GM18499 (cell line): ENCODE results near the gene PLEKHB2.
"Not testable (repeated sequence)": the region's sequence is repeated elsewhere in the genome, so short reads cannot be mapped to it uniquely, and the experiment has no call there.

Experiments used
- ATAC-seq: cut with Tn5 transposase; IDR thresholded peaks from one replicate; pipeline ENCODE4 v1.9.1; 2021; ENCODE audit warnings: moderate number of reproducible peaks; ENCODE audit not compliant: insufficient read depth, unreplicated experiment

Gene PLEKHB2

DNA sequence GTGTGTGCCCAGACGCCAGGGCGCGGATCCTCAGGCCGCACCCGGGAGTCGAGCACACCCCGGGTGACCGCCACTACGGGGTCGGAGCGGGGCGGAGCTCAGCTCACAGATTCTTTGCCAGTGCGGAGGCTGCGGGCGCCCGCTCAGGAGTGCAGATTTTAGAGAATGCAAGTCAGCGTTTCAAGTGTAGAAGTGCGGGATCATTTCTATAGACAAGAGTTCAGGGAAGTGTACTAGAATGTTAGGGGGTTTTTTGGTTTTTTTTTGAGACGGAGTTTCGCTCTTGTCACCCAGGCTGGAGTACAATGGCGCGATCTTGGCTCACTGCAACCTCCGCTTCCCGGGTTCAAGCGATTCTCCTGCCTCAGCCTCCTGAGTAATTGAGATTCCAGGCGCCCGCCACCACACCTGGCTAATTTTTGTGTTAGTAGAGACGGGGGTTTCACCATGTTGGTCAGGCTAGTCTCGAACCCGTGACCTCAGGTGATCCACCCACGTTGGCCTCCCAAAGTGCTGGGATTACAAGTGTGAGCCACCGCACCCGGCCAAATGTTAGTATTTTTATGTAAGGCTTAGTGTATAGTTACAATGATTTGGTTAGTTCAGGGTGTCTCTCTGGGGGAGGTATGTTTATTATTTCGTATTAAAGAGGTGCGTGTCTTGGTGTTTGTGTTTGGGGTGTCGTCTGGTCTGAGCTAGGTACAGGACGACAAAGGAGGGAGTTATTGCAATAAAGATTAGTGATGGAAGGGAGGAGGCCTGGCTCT is 11.3 kb upstream of the PLEKHB2 start:
- ATAC-seq, result peak; percentile 61

DNA sequence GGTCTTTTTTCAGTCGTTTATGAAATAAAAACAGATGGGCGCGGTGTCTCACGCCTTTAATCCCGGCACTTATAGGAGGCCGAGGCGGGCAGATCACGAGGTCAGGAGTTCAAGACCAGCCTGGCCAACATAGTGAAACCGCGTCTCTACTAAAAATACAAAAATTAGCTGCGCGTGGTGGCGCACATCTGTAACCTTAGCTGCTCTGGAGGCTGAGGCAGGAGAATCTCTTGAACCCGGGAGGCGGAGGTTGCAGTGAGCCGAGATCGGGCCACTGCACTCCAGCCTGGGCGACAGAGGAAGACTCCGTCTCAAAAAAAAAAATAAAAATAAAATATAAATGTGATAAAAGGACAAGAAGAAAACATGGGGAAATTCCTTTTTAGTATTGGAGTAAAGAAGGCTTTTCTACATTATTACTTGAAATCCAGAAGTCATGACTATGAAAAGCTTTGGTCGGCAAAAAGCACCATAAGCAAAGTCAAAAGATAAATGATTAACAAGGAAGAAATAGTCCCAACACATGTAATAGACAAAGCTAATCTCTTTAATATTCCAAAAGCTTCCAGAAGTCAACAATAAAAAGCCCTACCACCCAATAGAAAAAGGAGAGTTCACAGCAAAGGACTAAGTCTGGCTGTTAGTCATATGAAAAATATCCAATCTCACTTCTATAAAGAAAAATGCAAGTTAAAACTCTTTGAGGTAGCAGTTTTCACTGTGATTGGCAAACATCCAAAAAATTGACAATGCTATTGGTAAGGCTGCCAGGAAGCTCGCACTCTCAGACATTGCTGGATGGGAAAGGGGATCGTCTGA is 10.5 kb upstream of the PLEKHB2 start:
- ATAC-seq, result no peak

DNA sequence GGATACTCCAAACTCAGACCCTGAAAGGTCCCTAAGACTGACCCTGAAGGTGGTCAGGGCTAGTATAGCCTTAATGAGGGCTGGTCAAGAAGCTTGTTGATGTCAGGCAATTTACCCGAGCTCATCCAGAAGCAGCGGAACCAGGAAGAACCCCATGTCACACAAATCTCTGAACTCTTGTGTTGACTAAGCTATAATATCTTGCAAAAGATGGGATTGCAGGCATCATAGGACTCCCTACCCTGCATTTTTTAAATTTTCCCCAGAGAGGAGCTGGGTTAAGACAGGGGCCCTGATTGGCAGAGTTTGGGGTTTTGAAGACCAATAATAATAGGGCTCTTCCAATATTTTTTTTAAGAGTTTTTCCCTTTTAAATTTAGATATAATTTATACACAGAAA is 2.0 kb upstream of the PLEKHB2 start:
- no peak for ATAC-seq

DNA sequence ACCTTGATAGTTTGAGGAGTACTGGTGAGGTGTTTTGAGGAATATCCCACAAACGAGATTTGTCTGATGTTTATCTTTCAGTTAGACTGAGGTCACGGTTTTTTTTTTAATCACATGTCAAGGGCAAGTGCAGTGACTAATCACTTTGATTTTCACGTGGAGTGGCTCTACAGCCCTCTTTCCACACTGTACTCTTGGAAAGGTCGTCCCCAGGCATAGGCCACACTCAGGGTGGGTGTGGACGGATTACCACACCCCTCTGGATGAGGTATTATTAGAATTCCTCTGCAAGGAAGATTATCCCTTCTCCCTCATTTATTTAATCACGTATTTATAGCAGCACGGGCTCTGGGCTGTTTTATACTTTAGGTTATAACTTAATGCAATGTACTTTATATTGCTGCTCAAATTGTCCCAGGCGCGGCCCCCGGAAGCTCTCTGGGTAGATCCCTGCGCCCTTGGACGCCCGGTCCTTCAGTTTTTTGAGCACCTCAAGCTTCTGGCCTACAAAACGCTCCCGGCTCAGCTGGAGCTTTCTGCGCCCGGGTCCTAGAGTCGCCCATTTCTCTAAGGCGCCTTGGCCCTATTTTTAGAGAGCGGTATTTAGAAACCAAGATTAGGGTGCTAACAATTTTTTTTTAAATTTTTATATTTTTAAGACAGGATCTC is 515 bp upstream of the PLEKHB2 start:
- ATAC-seq, result peak; percentile 50

DNA sequence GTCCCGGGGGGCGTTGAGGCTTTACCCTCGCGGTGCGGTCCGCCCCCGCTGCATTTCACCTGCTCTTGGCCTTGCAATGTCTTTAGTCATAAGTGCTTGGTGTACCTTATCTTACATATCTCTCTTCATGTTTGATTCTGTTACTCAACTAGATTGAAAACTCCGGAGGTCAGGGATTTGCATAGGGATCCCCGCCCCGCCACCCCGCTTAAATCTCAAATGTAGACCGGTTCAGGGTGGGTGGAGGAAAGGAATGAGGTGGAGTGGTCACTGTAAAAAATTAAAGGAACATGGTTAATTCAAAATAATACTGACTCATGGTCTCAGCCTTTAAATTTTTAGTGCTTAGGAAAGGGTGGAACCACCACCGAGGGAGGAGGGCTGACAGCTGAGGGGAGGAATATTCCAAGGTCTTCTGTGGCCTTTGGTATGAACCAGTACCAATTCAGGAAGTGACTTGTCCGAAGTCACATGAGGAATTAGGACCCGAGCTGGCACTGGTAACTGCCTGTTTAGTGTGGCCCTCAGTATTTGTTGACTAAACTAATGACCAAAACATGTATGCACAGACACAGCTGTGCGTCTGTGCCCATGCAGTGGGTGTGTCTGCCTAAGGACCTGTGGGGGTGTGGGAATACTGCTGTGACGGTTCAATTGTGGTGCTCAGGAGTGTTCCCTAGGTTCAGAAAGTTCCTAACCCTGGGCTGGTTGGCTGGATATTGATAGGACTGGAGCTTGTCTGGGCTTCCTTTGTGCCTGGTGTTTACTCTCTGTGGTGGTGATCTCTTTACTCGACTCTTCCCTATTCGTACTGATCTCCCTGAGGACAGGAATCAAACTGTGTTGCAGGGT is 1.0 kb downstream of the PLEKHB2 start:
- ATAC-seq, result peak; percentile 28

DNA sequence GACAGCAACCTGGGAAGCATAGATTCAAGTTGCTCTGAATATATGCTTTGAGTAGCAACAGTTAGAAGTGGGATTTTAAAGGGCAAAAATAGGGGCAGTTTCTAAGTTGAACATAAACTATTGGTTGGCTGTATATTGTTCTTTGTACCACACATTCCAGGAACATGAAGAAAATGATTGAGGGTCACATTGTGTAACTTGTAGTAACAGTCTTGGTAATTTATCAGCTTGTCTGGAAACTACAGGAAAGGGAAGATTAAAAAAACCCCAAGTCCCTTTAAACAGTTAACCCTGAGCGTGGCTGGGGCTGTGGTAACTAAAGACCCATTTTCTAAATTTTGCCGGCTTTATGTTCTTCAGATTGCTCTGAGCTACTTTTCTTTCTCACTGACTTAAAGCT is 7.4 kb downstream of the PLEKHB2 start:
- ATAC-seq, result no peak

DNA sequence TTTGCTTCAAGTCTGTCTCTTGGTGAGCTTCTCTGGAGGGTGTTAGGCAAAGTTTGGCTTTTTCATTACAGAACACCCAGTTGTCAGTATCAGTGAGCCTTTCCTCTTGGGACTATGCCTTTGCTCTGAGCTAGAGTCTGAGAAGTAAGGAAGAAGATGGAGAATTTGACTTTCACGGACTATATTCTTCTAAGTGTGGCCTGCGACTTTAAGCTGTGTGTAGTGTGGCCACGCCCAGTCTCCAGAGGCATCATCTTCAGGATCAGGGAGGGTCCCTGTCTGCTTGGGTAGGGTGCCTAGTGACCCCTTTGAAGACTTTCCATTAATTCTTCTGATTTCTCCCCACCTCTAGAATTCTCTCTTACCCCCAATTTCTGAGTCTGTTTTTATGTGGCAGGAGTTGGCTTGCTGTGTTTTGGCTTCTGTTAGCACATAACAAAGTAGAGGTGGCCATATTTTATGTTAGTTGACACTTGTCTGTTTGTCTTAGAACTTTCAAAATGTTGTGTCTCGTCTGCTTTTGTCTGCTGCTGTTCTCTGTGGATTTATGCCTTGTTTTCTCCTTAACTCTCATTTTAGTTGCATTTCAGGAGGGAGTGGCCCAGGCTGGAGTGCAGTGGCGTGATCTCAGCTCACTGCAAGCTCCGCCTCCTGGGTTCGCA is 8.6 kb downstream of the PLEKHB2 start:
- no peak for ATAC-seq

DNA sequence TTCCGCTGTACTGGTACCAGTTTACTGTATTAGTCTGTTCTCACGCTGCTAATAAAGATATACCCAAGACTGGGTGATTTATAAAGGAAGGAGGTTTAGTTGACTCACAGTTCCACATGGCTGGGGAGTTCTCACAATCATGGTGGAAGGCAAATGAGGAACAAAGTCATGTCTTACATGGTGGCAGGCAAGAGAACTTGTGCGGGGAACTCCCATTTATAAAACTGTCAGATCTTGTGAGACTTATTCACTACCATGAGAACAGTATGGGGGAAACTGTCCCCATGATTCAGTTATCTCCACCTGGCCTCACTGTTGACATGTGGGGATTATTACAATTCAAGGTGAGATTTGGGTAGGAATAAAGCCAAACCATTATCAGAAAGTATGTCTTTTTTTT is 9.8 kb downstream of the PLEKHB2 start:
- not testable (repeated sequence) for ATAC-seq

DNA sequence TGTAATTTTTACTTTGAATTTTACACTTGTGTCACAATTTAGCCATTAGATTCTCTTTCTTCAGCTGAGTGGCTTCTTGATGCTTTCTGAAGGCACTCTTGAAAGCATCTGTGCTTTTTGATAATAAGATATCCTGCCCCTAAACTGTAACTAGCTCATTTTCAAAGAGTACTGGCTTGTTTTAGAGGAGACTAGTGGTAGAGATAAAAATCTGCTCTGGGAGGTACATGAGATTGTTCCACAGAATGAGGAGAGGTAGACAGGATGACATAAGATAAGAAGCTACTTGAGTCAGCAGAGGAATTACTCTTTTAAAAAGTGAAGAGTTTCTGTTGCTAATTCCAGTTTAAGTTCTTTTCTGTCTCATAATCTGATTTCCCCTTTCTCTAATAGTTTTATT is 10.6 kb downstream of the PLEKHB2 start:
- ATAC-seq, result no peak

DNA sequence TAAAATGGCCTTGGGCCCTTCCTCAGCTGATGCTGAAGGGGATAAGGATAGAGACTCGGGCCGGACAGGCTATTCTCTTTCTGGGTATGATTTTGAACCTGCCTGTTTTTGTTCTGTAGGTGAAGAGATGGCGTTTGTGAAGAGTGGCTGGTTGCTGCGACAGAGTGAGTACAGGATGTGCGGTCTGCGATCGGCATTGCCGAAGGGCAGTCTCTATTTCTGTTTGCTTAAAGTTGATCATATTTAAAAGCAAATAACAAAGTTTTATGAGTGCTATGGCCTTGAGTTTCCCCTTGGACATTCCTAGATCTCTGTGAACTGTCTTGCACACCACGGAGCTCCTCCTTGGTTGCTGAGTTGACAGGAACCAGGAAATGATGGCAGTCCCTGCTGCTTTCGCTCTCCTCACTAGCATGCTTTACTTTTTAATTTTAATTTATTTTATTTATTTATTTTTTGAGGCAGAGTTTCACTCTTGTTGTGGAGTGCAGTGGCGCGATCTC is 15.7 kb downstream of the PLEKHB2 start:
- ATAC-seq, result no peak

DNA sequence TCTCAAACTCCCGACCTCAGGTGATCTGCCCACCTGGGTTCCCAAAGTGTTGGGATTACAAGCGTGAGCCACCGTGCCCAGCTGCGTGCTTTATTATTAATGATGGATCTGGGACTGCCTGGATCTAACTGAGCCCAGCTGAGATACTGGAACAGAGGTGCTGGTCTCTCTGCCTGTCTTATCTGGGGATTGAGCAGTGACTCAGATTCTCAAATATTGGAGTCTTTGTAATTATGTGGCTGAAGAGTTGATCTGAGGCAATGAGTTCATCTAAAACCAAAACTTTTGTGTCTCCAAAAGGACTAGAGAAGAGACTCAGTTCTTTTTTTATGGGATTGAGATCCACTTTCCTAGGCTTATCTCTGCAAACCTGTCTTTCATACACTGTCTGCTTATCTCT is 16.3 kb downstream of the PLEKHB2 start:
- no peak for ATAC-seq

DNA sequence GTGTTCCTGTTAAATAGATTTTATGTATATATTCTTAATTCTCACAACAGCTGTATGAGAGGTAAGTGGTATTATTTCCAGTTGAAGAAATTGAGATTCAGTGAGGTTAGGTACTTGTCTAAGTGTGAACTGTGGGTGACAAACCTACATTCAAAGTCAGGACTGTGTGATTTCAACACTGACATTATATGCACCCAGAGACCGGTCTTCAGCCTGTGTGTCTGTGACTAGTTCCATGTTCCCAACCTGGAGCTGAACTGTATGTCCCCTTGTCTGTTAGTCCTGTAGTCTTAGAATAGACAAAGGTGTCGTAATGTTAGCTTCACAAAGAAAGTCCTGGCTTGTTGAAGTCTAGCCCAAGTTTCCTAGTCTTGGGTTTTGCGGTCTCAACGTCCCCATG is 17.4 kb downstream of the PLEKHB2 start:
- no peak for ATAC-seq

DNA sequence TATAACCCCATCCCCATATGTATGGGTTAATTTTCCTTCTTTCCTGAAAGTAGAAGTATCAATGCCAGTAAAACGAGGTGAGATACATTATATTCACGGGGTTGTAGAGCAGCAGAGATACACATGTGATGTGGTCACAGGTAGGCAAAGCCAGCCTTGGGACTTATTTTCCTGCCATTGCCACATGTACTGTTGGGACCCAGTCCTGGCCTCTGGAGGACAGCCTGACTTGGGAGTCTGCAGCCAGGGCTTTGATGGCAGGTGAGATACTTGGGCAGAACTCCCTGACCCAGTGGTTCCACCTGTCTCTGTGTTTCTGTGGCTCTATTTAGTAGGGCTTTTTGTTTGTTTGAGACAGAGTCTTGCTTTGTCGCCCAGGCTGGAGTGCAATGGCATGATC is 18.1 kb downstream of the PLEKHB2 start:
- no peak for ATAC-seq

DNA sequence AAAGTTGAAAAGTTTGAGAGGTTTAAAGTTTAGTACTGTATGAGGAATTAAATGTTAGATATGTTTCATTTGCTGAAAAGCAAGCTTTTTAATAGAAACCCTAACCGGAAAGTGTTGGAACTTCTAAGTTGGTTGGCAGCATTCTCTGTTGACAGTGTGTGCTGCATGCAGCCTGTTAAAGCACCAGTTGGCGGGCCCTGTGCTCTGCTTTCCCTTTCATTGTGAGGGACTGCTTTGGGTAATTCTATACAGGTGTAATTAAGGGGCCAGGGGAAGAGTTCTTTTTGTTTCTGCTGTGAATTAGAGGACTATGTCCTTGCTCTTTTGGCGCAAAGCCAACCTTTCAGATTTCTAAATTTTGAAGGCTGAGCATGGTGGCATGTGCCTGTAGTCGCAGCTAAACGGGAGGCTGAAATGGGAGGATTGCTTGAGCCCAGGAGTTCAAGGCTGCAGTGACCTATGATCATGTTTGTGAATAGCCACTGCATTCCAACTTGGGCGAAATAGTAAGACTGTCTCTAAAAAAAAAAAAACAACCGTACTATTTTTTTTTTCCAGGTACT is 20.1 kb downstream of the PLEKHB2 start:
- ATAC-seq, result no peak

DNA sequence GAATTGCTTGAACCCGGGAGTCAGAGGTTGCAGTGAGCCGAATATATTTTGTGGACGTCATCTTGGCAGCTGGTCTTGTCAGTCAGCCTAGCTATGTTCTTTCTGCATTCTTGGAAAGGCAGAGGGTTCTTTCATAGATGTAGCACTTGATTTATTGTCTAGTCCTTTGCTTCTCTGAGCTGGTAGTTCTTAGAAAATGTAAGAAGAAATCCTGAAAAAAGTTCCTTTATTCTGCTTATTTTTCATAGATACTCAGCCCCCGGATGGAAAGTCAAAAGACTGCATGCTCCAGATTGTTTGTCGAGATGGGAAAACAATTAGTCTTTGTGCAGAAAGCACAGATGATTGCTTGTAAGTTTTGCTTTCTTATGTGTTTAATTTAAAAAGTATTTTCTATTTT is 21.3 kb downstream of the PLEKHB2 start:
- no peak for ATAC-seq

DNA sequence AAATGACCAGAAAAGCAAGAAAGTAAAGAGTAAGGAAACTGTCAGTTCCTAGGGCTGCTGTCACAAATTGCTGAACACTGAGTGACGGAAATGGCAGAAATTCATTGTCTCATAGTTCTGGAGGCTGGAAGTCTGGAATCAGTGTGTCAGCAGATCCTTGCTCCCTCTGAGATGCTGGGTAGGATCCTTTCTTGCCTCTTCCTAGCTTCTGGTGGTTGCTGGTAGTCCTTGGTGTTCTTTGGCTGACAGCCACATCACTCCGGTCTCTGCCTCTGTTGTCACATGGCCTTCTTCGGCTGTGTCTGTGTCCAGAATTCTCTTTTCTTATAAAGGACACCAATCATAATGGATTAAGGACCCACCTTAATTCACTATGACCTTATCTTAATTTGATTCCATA is 21.9 kb downstream of the PLEKHB2 start:
- ATAC-seq, result no peak

DNA sequence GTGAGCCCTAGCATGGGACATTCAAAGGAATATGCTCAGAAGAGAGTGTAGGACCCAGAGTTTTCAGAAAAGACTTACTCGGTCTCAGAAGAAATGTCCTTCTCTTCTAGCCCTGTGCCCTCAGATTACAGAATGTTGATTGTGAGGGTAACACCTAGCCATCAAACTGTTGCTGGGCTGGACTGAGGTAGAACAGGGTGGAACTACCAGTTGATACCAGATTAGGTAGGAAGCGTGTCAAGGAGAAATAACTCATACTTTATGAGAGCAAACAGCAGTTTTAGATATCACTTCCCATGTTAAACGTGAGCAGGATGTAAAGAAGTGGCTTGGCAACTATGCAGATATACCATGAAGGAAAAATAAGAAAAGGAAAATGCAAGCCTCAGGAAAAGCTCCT is 22.8 kb downstream of the PLEKHB2 start:
- no peak for ATAC-seq

DNA sequence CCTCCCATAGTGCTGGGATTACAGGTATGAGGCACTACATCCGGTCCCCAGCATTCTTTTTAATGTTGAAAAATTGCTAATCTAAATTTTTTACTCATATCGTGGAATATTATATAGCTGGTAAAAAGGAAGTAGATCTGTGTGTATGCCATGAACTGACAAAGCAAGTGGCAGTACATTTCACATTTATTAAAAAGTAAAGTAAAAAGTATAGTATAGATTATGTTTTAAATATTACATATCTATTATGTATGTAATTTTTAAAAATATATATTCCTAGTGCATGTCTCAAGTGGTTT is 25.1 kb downstream of the PLEKHB2 start:
- ATAC-seq, result no peak

DNA sequence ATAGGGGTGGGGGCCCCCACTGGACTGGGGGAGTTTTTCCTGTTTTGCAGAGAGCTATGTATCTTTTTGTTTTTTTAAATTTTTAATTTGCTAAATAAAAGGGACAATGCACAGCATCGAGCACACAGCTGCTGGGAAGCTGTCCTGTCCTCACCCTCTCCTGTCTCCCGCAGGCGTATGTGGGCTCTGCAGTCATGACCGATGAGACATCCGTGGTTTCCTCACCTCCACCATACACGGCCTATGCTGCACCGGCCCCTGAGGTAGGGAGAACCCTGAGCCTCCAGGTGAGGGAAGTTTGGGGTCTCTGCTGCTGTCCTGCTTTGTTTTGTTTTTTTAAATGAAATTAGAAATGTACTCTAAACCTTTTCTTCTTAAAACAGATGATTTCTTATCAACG is 27.6 kb downstream of the PLEKHB2 start:
- ATAC-seq, result no peak

DNA sequence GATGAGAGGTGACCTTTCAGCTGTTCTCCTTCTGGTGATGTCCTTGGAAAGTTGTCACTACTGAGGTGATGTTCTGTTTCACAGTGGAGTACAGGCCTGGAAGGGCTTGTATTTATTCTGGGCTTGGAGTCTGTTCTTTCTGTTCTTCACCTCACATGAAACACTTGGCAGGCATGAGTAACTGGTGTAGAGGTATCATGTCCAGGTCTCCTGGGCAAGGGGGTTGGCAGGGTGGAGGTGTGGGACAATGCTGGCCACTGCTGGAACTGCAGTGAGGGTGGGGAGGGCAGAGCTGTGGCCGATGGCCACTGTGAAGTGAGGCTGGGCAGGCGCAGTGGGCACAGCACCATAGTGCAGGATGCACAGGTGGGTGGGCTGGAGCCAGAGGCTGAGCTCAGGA is 35.4 kb downstream of the PLEKHB2 start:
- ATAC-seq, result no peak
